Eye (tissue), 1 donor: ENCODE data around the gene ZNF516.

ENCODE experiments used
- DNase-seq: peaks from one replicate; pipeline ENCODE4 v3.0.0-alpha.2; 2015

ZNF516 gene

GRCh38 chr18:76335859-76336640 lies 159.0 kb downstream of the ZNF516 start:
- DNase-seq: no peak

- peak; percentile 60 for DNase-seq
Observed at GRCh38 chr18:76328140-76328539, 166.9 kb downstream of the ZNF516 start.

- DNase-seq: no peak
Observed at GRCh38 chr18:76323891-76324290, 171.2 kb downstream of the ZNF516 start.

- no peak for DNase-seq
Observed at GRCh38 chr18:76322686-76323085, 172.4 kb downstream of the ZNF516 start.

GRCh38 chr18:76319366-76319765 lies 175.7 kb downstream of the ZNF516 start:
- no peak for DNase-seq

- DNase-seq: no peak
Observed at GRCh38 chr18:76318607-76319006, 176.4 kb downstream of the ZNF516 start.

- no peak for DNase-seq
Observed at GRCh38 chr18:76317136-76317535, 177.9 kb downstream of the ZNF516 start.

- DNase-seq: no peak
Observed at GRCh38 chr18:76315722-76316230, 179.3 kb downstream of the ZNF516 start.

- DNase-seq: peak; percentile 13
Observed at GRCh38 chr18:76314496-76314895, 180.5 kb downstream of the ZNF516 start.

GRCh38 chr18:76314015-76314414 lies 181.0 kb downstream of the ZNF516 start:
- no peak for DNase-seq
